HG02571 (cell line): Measurements from ENCODE around the gene CCND3.
A peak's percentile ranks its signal among the peaks of the same experiment; 100 is the strongest.

ENCODE experiments used
- ATAC-seq: cut with Tn5 transposase; IDR thresholded peaks from one replicate; pipeline ENCODE4 v1.9.1; 2021; ENCODE audit warnings: mild to moderate bottlenecking, moderate library complexity; ENCODE audit not compliant: unreplicated experiment

Gene CCND3

GRCh38 chr6:41941280-41942066 lies at the start of gene CCND3:
TSS of gene CCND3 (minus strand) at chr6:41941808. CDS start at chr6:41941649, 159 bp downstream.
- ATAC-seq = peak; percentile 85

- no peak for ATAC-seq
Measured at GRCh38 chr6:41986339-41986738, 44.7 kb upstream of the CCND3 start.

GRCh38 chr6:41984623-41985022 lies 43.0 kb upstream of the CCND3 start:
- ATAC-seq = no peak

GRCh38 chr6:41976794-41977484 lies 35.3 kb upstream of the CCND3 start:
- ATAC-seq = no peak

GRCh38 chr6:41975276-41975675 lies 33.7 kb upstream of the CCND3 start:
- ATAC-seq = no peak

GRCh38 chr6:41974281-41974825 lies 32.7 kb upstream of the CCND3 start:
- no peak for ATAC-seq

- ATAC-seq = no peak
Measured at GRCh38 chr6:41972826-41973225, 31.2 kb upstream of the CCND3 start.

- ATAC-seq = no peak
Measured at GRCh38 chr6:41970436-41970846, 28.8 kb upstream of the CCND3 start.

- no peak for ATAC-seq
Measured at GRCh38 chr6:41967312-41968287, 26.0 kb upstream of the CCND3 start.

GRCh38 chr6:41966961-41967311 lies 25.3 kb upstream of the CCND3 start:
- ATAC-seq = no peak

GRCh38 chr6:41966214-41966920 lies 24.8 kb upstream of the CCND3 start:
- ATAC-seq = no peak

GRCh38 chr6:41965429-41966213 lies 24.0 kb upstream of the CCND3 start:
- ATAC-seq = no peak

- ATAC-seq = no peak
Measured at GRCh38 chr6:41964201-41964887, 22.7 kb upstream of the CCND3 start.

GRCh38 chr6:41963371-41963770 lies 21.8 kb upstream of the CCND3 start:
- ATAC-seq = no peak

- no peak for ATAC-seq
Measured at GRCh38 chr6:41960028-41960427, 18.4 kb upstream of the CCND3 start.

- no peak for ATAC-seq
Measured at GRCh38 chr6:41958022-41958856, 16.6 kb upstream of the CCND3 start.

- ATAC-seq = no peak
Measured at GRCh38 chr6:41957117-41957516, 15.5 kb upstream of the CCND3 start.

GRCh38 chr6:41955412-41955811 lies 13.8 kb upstream of the CCND3 start:
- no peak for ATAC-seq
